Measurements from ENCODE around the gene ESYT3. TPM values are rescaled to one million over a fixed set of nuclear protein-coding genes. Genes with fewer than 3 reads are reported as not detected.

ESYT3 gene
- total RNA-seq, 1 experiment from 2014 or later: 0.15 TPM

- intact Hi-C loops (cut with micrococcal nuclease; ENCODE audit: unreplicated experiment): no loop called here
- BruUV-seq (replicated peaks): no TSS peak
- no peaks in the 10 kb centered on the region for H3K36me3 ChIP-seq (ENCODE audit: insufficient read depth, low read length, poor library complexity, severe bottlenecking)
- H3K9me3 ChIP-seq (ENCODE audit: low read depth, low read length, poor library complexity, severe bottlenecking): no peaks in the 10 kb centered on the region
- no peak for TF ChIP-seq EZH2 (IDR thresholded peaks at IDR 0.05; ENCODE audit: borderline replicate concordance, low read depth, low read length, poor library complexity, severe bottlenecking)
- TF ChIP-seq, protein P1, sequence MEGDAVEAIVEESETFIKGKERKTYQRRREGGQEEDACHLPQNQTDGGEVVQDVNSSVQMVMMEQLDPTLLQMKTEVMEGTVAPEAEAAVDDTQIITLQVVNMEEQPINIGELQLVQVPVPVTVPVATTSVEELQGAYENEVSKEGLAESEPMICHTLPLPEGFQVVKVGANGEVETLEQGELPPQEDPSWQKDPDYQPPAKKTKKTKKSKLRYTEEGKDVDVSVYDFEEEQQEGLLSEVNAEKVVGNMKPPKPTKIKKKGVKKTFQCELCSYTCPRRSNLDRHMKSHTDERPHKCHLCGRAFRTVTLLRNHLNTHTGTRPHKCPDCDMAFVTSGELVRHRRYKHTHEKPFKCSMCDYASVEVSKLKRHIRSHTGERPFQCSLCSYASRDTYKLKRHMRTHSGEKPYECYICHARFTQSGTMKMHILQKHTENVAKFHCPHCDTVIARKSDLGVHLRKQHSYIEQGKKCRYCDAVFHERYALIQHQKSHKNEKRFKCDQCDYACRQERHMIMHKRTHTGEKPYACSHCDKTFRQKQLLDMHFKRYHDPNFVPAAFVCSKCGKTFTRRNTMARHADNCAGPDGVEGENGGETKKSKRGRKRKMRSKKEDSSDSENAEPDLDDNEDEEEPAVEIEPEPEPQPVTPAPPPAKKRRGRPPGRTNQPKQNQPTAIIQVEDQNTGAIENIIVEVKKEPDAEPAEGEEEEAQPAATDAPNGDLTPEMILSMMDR (conservative IDR thresholded peaks at IDR 0.05; ENCODE audit: low read depth, low read length): no peak
- no peak overlapping the region for H3K27ac ChIP-seq (ENCODE audit: low read depth, low read length, poor library complexity, severe bottlenecking)
- no peaks in the 10 kb centered on the region for H3K4me1 ChIP-seq (ENCODE audit: insufficient read depth, low read length, poor library complexity, severe bottlenecking)
- ChIA-PET POLR2A (ENCODE audit: low non-redundant PET) (no interaction called here), CTCF (no interaction called here)
- no peak overlapping the region for H3K4me3 ChIP-seq (ENCODE audit: low read depth, low read length, poor library complexity, severe bottlenecking)
- no peak for DNase-seq (ENCODE audit: low spot score)
- H3K27me3 ChIP-seq (replicated peaks; ENCODE audit: insufficient read depth, low read depth, low read length, poor library complexity): no peaks in the 10 kb centered on the region
Observed at GRCh38 chr3:138461896-138462295, 27.5 kb downstream of the ESYT3 start.

GRCh38 chr3:138463724-138464490 is 29.5 kb downstream of the ESYT3 start:
- no peak overlapping the region for H3K27ac ChIP-seq (ENCODE audit: low read depth, low read length, poor library complexity, severe bottlenecking)
- TF ChIP-seq, protein P1 (conservative IDR thresholded peaks at IDR 0.05; ENCODE audit: low read depth, low read length): no peak
- no peak for TF ChIP-seq EZH2 (IDR thresholded peaks at IDR 0.05; ENCODE audit: borderline replicate concordance, low read depth, low read length, poor library complexity, severe bottlenecking)
- intact Hi-C loops (cut with micrococcal nuclease; ENCODE audit: unreplicated experiment): no loop called here
- no peaks in the 10 kb centered on the region for H3K9me3 ChIP-seq (ENCODE audit: low read depth, low read length, poor library complexity, severe bottlenecking)
- H3K4me3 ChIP-seq (ENCODE audit: low read depth, low read length, poor library complexity, severe bottlenecking): no peak overlapping the region
- no TSS peak for BruUV-seq (replicated peaks)
- H3K4me1 ChIP-seq (ENCODE audit: insufficient read depth, low read length, poor library complexity, severe bottlenecking): no peaks in the 10 kb centered on the region
- no peaks in the 10 kb centered on the region for H3K36me3 ChIP-seq (ENCODE audit: insufficient read depth, low read length, poor library complexity, severe bottlenecking)
- DNase-seq (ENCODE audit: low spot score): no peak
- no peaks in the 10 kb centered on the region for H3K27me3 ChIP-seq (replicated peaks; ENCODE audit: insufficient read depth, low read depth, low read length, poor library complexity)
- CTCF ChIA-PET: no interaction called here
- POLR2A ChIA-PET (ENCODE audit: low non-redundant PET): no interaction called here

GRCh38 chr3:138464491-138464860 is 30.1 kb downstream of the ESYT3 start:
- H3K4me1 ChIP-seq (ENCODE audit: insufficient read depth, low read length, poor library complexity, severe bottlenecking): no peaks in the 10 kb centered on the region
- ChIA-PET CTCF (no interaction called here), POLR2A (ENCODE audit: low non-redundant PET) (no interaction called here)
- DNase-seq (ENCODE audit: low spot score): no peak
- H3K9me3 ChIP-seq (ENCODE audit: low read depth, low read length, poor library complexity, severe bottlenecking): no peaks in the 10 kb centered on the region
- no peak overlapping the region for H3K27ac ChIP-seq (ENCODE audit: low read depth, low read length, poor library complexity, severe bottlenecking)
- intact Hi-C loops (cut with micrococcal nuclease; ENCODE audit: unreplicated experiment): no loop called here
- BruUV-seq (replicated peaks): no TSS peak
- H3K27me3 ChIP-seq (replicated peaks; ENCODE audit: insufficient read depth, low read depth, low read length, poor library complexity): no peaks in the 10 kb centered on the region
- H3K36me3 ChIP-seq (ENCODE audit: insufficient read depth, low read length, poor library complexity, severe bottlenecking): no peaks in the 10 kb centered on the region
- no peak overlapping the region for H3K4me3 ChIP-seq (ENCODE audit: low read depth, low read length, poor library complexity, severe bottlenecking)
- TF ChIP-seq, protein P1 (conservative IDR thresholded peaks at IDR 0.05; ENCODE audit: low read depth, low read length): no peak
- no peak for TF ChIP-seq EZH2 (IDR thresholded peaks at IDR 0.05; ENCODE audit: borderline replicate concordance, low read depth, low read length, poor library complexity, severe bottlenecking)

Measured in A673 (cell line).